B cell (primary cell): ENCODE measurements around the gene DLG2. TPM values are rescaled to one million over a fixed set of nuclear protein-coding genes. Genes with fewer than 3 reads are reported as not detected.

Experiments
- ATAC-seq: fragments of 200-7000 bp; cut with Tn5 transposase; one replicate; pipeline ENCODE4 v1.10.0; 2021; ENCODE audit warnings: low read depth, mild to moderate bottlenecking, moderate number of reproducible peaks, moderate library complexity
- CTCF ChIA-PET: fragments of 350-600 bp; sonication (Branson Sonifier 250); formaldehyde crosslinking; loops from one replicate; lab custom pipeline; 2021; ENCODE audit warnings: antibody characterized with exemption, inconsistent platforms; lab: Charles Lee
- POLR2A ChIA-PET: fragments of 350-600 bp; sonication (Branson Sonifier 250); formaldehyde crosslinking; loops from one replicate; lab custom pipeline; 2021; ENCODE audit warnings: antibody characterized with exemption; lab: Charles Lee
- DNase-seq: peaks from one replicate; pipeline ENCODE4 v3.0.0; 2013
- H2AFZ ChIP-seq: 2 replicates; pipeline ENCODE4 v1.6.1; 2012; ENCODE audit warnings: mild to moderate bottlenecking, low read depth, low read length; ENCODE audit not compliant: insufficient read depth, poor library complexity, severe bottlenecking
- H3K27ac ChIP-seq, 2 donors: 1 replicate in 1 of 2; 2 replicates in 1 of 2; pipeline ENCODE4 v1.5.1; 2012 to 2013; ENCODE audit warnings: low read length in 2 of 2, mild to moderate bottlenecking in 2 of 2, moderate library complexity in 1 of 2
- H3K27me3 ChIP-seq, 4 experiments: fragments of 200-600 bp in 1 of 4; sonication (generic) in 1 of 4; replicated peaks in 1 of 4; 1 replicate in 2 of 4; 2 replicates in 2 of 4; pipeline versions ENCODE4 v1.6.1 to v1.7.0; 2013 to 2016; ENCODE audit warnings: low read length in 3 of 4, mild to moderate bottlenecking in 2 of 4, mixed read lengths in 1 of 4, moderate library complexity in 1 of 4; ENCODE audit not compliant: insufficient read depth in 4 of 4, control insufficient read depth in 3 of 4; ENCODE audit errors: control extremely low read depth in 1 of 4
- H3K36me3 ChIP-seq, 2 experiments: replicated peaks in 1 of 2; 1 replicate in 1 of 2; 2 replicates in 1 of 2; pipeline versions ENCODE4 v1.6.1 to v1.7.1; 2013; ENCODE audit warnings: low read length in 1 of 2; ENCODE audit not compliant: insufficient read depth in 2 of 2, control insufficient read depth in 1 of 2; ENCODE audit errors: control extremely low read depth in 1 of 2, extremely low read depth in 1 of 2
- H3K4me1 ChIP-seq, 2 donors: fragments of 200-600 bp in 1 of 2; sonication (generic) in 1 of 2; 1 replicate in 1 of 2; 2 replicates in 1 of 2; pipeline versions ENCODE4 v1.5.1 to v1.6.1; 2013 to 2017; ENCODE audit warnings: low read length in 2 of 2; ENCODE audit not compliant: control insufficient read depth in 2 of 2, insufficient read depth in 2 of 2
- H3K4me2 ChIP-seq: replicated peaks from 2 replicates; pipeline ENCODE3; 2012; ENCODE audit warnings: mild to moderate bottlenecking, low read depth, low read length; ENCODE audit not compliant: poor library complexity, severe bottlenecking
- H3K4me3 ChIP-seq, 5 experiments: fragments of 200-600 bp in 1 of 5; sonication (generic) in 1 of 5; 1 replicate in 3 of 5; 2 replicates in 2 of 5; pipeline versions ENCODE4 v1.5.1 to v1.7.0; 2011 to 2016; ENCODE audit warnings: low read length in 4 of 5, mild to moderate bottlenecking in 4 of 5, low read depth in 2 of 5, control low read depth in 1 of 5, moderate library complexity in 1 of 5; ENCODE audit not compliant: insufficient read depth in 1 of 5; ENCODE audit errors: control extremely low read depth in 1 of 5, extremely low read depth in 1 of 5
- H3K79me2 ChIP-seq: fragments of 200-600 bp; sonication (generic); one replicate; pipeline ENCODE4 v1.6.0; 2016; ENCODE audit warnings: low read length; ENCODE audit not compliant: control insufficient read depth, insufficient read depth
- H3K9ac ChIP-seq: fragments of 200-600 bp; sonication (generic); 2 replicates; pipeline ENCODE4 v1.6.1; 2017; ENCODE audit warnings: mild to moderate bottlenecking, low read length, moderate library complexity
- H3K9me3 ChIP-seq, 3 donors: one replicate each; pipeline versions ENCODE4 v1.6.1 to v1.7.1; 2013; ENCODE audit warnings: low read length in 2 of 3; ENCODE audit not compliant: control insufficient read depth in 2 of 3, insufficient read depth in 1 of 3; ENCODE audit errors: control extremely low read depth in 1 of 3
- H4K20me1 ChIP-seq: 2 replicates; pipeline ENCODE4 v1.6.0; 2012; ENCODE audit warnings: mild to moderate bottlenecking, low read length; ENCODE audit not compliant: insufficient read depth, control insufficient read depth, poor library complexity, severe bottlenecking
- H3K27ac Mint-ChIP-seq: one replicate; pipeline ENCODE4 v1.8.0; 2021; ENCODE audit warnings: mixed read lengths
- H3K27me3 Mint-ChIP-seq: one replicate; pipeline ENCODE4 v1.8.0; 2021; ENCODE audit warnings: mixed read lengths
- H3K4me1 Mint-ChIP-seq: one replicate; pipeline ENCODE4 v1.8.0; 2021; ENCODE audit warnings: mixed read lengths
- H3K4me3 Mint-ChIP-seq: one replicate; pipeline ENCODE4 v1.8.0; 2021; ENCODE audit warnings: mixed read lengths
- H3K9me3 Mint-ChIP-seq: one replicate; pipeline ENCODE4 v1.8.0; 2022; ENCODE audit warnings: mixed read lengths; ENCODE audit not compliant: insufficient read depth
- EZH2 ChIP-seq: IDR thresholded peaks from 2 replicates; pipeline ENCODE4 v1.6.1; 2012; ENCODE audit warnings: borderline replicate concordance, low read depth, mild to moderate bottlenecking, moderate library complexity, low read length; ENCODE audit not compliant: insufficient read depth, poor library complexity, severe bottlenecking
- WGBS: methylation state at CpG from one replicate; pipeline ENCODE4 v1.1.5; 2013; ENCODE audit warnings: missing lambda C conversion rate; ENCODE audit not compliant: insufficient coverage; 5-methylcytosine and 5-hydroxymethylcytosine counted together
- intact Hi-C: fragments of 100-400 bp; cut with micrococcal nuclease; formaldehyde crosslinking; loops from one replicate; pipeline ENCODE4 v1.10.0; 2022
- polyA plus RNA-seq: library from polyadenylated mRNA; depleted of rRNA; stranded (reverse); fragments of >200 nt; gene quantifications from 2 replicates; pipeline ENCODE4 v1.2.3, GENCODE V29; 2012
- total RNA-seq, 2 donors: library from RNA; stranded (reverse); fragments of 120-200 nt in 1 of 2; gene quantifications; 1 replicate in 1 of 2; 2 replicates in 1 of 2; pipeline versions ENCODE4 v1.2.3 to v1.2.4, GENCODE V29; 2013 to 2022
- TF ChIP-seq, protein P1 (sequence below): fragments of 200-600 bp; IDR thresholded peaks from one replicate; pipeline ENCODE4 v1.8.0; 2022; ENCODE audit warnings: antibody characterized with exemption, mild to moderate bottlenecking

Gene DLG2
- total and polyA plus RNA-seq, 2 donors (not counting 1 experiment from before 2014, with no cell fraction given) = 0.54 to 5.4 TPM

GRCh38 chr11:83648610-83649527 is 1978.3 kb downstream of the DLG2 start:
- ATAC-seq (no peak), DNase-seq (no peak)
- Histone ChIP-seq H2AFZ (no peak overlapping the region), H3K9ac (no peak overlapping the region), H3K27me3 (peaks cover 0 to 3% (median 0%) of the 10 kb centered on the region in 4 experiments), H4K20me1 (no peaks in the 10 kb centered on the region), H3K79me2 (no peaks in the 10 kb centered on the region), H3K4me3 (no peak overlapping the region), H3K4me1 (no peaks in the 10 kb centered on the region), H3K27ac (no peak overlapping the region), H3K36me3 (no peaks in the 10 kb centered on the region), H3K4me2 (no peak overlapping the region), H3K9me3 (no peaks in the 10 kb centered on the region)
- Mint-ChIP-seq H3K27me3 (peaks cover 30% of the 10 kb centered on the region), H3K27ac (no peak overlapping the region), H3K4me1 (no peaks in the 10 kb centered on the region), H3K9me3 (no peaks in the 10 kb centered on the region), H3K4me3 (no peak overlapping the region)
- ChIA-PET POLR2A (no interaction called here), CTCF (interaction anchor here (1.3 kb wide), 1 partner anchor 11 kb away, joined by 3 read pairs; no protein-coding TSS in a partner anchor)
- TF ChIP-seq, protein P1, sequence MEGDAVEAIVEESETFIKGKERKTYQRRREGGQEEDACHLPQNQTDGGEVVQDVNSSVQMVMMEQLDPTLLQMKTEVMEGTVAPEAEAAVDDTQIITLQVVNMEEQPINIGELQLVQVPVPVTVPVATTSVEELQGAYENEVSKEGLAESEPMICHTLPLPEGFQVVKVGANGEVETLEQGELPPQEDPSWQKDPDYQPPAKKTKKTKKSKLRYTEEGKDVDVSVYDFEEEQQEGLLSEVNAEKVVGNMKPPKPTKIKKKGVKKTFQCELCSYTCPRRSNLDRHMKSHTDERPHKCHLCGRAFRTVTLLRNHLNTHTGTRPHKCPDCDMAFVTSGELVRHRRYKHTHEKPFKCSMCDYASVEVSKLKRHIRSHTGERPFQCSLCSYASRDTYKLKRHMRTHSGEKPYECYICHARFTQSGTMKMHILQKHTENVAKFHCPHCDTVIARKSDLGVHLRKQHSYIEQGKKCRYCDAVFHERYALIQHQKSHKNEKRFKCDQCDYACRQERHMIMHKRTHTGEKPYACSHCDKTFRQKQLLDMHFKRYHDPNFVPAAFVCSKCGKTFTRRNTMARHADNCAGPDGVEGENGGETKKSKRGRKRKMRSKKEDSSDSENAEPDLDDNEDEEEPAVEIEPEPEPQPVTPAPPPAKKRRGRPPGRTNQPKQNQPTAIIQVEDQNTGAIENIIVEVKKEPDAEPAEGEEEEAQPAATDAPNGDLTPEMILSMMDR = no peak
- no peak for TF ChIP-seq EZH2
- intact Hi-C loops = no loop called here
- 100% methylated on average over 1 of the region's 2 CpGs for WGBS

GRCh38 chr11:83645561-83645960 is 1981.6 kb downstream of the DLG2 start:
- TF ChIP-seq EZH2 = no peak
- TF ChIP-seq, protein P1 = no peak
- Histone ChIP-seq H3K9ac (no peak overlapping the region), H2AFZ (no peak overlapping the region), H3K27ac (no peak overlapping the region), H3K9me3 (no peaks in the 10 kb centered on the region), H3K36me3 (no peaks in the 10 kb centered on the region), H3K4me3 (no peak overlapping the region), H3K4me1 (no peaks in the 10 kb centered on the region), H3K4me2 (no peak overlapping the region), H4K20me1 (no peaks in the 10 kb centered on the region), H3K27me3 (peaks cover 0 to 3% (median 0%) of the 10 kb centered on the region in 4 experiments), H3K79me2 (no peaks in the 10 kb centered on the region)
- ChIA-PET CTCF (no interaction called here), POLR2A (no interaction called here)
- intact Hi-C loops = no loop called here
- peaks cover 4% of the 10 kb centered on the region for H3K4me1 Mint-ChIP-seq
- no peak overlapping the region for H3K4me3 Mint-ChIP-seq
- H3K27me3 Mint-ChIP-seq = peaks cover 24% of the 10 kb centered on the region
- ATAC-seq (no peak), DNase-seq (no peak)
- no CpG with 5 or more reads among the region's 3 CpGs for WGBS
- H3K27ac Mint-ChIP-seq = no peak overlapping the region
- no peaks in the 10 kb centered on the region for H3K9me3 Mint-ChIP-seq
